PC-3 (cell line): Measurements from ENCODE around the gene SLC15A1.

Experiments
- EZH2 ChIP-seq: fragments of 300-600 bp; sonication (generic); IDR thresholded peaks from one replicate; pipeline ENCODE4 v1.6.1; 2017; ENCODE audit warnings: antibody characterized with exemption, mild to moderate bottlenecking, low read length; ENCODE audit not compliant: unreplicated experiment
- EZH2phosphoT487 ChIP-seq: fragments of 300-600 bp; sonication (generic); IDR thresholded peaks from 2 replicates; pipeline ENCODE4 v1.6.1; 2018; ENCODE audit warnings: mild to moderate bottlenecking, antibody characterized with exemption, low read length, borderline replicate concordance
- TF ChIP-seq, protein P1 (sequence below): fragments of 300-600 bp; sonication (generic); conservative IDR thresholded peaks from 2 replicates; pipeline ENCODE4 v1.5.1; 2017; ENCODE audit warnings: antibody characterized with exemption, low read depth, mild to moderate bottlenecking, low read length

DNA sequence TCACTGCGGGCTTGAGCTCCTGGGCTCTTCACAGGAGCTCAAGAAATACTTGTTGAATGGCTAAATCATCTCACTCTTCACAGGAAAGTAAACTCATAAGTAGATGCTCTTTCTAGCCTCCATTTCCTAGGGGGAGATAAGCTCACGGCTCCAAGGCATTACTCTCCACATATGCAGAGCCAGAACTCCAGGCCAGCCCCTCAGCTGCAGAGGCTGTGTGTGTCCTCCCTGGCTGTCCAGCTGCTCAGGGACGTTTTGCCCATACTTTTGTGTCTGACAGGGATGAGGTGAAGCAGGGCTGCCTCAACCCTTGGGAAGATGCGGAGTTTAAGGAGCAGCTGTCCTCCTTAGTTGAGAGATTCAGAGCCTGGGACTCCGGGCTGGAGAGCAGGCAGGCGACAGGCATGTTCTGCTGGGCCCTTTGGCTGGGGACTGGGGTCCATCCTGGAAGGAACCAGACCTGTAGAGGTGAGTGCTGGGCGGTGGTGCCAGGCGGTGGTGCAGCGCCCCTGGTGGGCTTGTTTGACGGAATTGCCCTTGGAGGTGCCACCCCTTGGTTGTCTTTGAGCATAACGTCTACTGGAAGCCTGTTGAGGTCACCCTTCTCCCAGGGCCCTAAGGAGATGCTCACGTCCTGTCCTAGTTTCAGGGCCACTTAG, 20.5 kb upstream of the SLC15A1 start:
- TF ChIP-seq, protein P1, sequence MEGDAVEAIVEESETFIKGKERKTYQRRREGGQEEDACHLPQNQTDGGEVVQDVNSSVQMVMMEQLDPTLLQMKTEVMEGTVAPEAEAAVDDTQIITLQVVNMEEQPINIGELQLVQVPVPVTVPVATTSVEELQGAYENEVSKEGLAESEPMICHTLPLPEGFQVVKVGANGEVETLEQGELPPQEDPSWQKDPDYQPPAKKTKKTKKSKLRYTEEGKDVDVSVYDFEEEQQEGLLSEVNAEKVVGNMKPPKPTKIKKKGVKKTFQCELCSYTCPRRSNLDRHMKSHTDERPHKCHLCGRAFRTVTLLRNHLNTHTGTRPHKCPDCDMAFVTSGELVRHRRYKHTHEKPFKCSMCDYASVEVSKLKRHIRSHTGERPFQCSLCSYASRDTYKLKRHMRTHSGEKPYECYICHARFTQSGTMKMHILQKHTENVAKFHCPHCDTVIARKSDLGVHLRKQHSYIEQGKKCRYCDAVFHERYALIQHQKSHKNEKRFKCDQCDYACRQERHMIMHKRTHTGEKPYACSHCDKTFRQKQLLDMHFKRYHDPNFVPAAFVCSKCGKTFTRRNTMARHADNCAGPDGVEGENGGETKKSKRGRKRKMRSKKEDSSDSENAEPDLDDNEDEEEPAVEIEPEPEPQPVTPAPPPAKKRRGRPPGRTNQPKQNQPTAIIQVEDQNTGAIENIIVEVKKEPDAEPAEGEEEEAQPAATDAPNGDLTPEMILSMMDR, result no peak
- no peak for TF ChIP-seq EZH2
- TF ChIP-seq EZH2phosphoT487, result no peak
